LNCAP (cell line): ENCODE measurements around the gene ANXA6.

Experiments
- TF ChIP-seq, protein P1 (sequence below): fragments of 450-650 bp; IDR thresholded peaks from 2 replicates; pipeline ENCODE4 v1.5.1; 2017; ENCODE audit warnings: mild to moderate bottlenecking

Gene ANXA6

DNA sequence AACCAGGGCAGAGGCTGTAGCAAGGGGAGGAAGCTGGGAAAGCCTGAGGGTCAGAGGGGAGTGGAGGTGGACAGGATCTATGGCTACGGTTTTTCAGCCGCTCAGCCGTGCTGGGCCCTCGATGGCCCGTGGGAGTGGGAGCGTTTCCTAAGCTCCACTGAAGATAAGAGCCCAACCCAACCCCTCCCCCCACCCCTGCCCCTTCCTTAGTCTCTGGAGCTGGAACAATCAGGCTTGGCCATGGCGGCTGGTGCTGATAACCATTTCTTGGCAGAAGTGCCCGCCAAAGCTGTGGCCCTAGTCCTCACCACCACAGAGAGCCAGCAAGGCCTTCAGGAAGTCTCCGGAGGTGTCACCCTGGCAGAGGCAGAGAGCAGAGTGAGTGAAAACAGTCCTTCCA lies 56.4 kb downstream of the ANXA6 start:
- TF ChIP-seq, protein P1, sequence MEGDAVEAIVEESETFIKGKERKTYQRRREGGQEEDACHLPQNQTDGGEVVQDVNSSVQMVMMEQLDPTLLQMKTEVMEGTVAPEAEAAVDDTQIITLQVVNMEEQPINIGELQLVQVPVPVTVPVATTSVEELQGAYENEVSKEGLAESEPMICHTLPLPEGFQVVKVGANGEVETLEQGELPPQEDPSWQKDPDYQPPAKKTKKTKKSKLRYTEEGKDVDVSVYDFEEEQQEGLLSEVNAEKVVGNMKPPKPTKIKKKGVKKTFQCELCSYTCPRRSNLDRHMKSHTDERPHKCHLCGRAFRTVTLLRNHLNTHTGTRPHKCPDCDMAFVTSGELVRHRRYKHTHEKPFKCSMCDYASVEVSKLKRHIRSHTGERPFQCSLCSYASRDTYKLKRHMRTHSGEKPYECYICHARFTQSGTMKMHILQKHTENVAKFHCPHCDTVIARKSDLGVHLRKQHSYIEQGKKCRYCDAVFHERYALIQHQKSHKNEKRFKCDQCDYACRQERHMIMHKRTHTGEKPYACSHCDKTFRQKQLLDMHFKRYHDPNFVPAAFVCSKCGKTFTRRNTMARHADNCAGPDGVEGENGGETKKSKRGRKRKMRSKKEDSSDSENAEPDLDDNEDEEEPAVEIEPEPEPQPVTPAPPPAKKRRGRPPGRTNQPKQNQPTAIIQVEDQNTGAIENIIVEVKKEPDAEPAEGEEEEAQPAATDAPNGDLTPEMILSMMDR, result no peak

DNA sequence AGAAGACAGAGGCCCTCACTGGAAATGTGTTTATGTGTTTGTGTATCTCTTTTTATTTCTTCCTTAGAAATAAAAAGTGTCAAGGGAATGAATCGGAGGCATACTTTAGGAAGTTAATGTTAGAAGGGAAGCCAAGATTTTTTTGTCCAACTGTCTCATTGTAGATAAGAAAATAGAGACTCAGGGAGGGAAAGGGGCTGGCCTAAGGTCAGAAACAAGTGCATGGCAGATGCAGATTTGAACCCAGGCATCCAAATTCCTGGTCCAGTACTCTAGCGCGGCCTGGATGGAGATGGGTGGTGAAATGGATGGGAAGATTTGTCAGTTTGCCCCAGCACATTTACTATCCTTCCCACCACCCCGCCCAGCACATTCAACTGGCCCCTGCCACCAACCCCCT lies 56.9 kb downstream of the ANXA6 start:
- TF ChIP-seq, protein P1, result no peak

DNA sequence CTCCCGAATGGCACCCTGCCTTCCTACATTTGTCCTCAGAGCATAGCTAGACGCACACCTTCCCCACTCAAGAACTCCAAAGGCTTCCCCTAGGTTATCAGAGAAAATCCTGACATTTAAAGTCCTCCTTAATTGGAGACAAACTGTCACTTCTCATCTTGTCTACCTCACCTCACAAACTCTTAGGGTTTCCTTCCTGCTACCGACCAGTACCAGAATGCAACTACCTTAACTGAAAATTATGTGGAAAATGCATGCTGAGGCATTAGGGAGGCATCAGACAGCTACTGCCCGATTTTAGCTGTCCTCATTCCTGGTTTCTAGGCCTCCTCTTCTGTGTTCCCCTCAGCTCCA lies 58.8 kb downstream of the ANXA6 start:
- TF ChIP-seq, protein P1, result no peak

DNA sequence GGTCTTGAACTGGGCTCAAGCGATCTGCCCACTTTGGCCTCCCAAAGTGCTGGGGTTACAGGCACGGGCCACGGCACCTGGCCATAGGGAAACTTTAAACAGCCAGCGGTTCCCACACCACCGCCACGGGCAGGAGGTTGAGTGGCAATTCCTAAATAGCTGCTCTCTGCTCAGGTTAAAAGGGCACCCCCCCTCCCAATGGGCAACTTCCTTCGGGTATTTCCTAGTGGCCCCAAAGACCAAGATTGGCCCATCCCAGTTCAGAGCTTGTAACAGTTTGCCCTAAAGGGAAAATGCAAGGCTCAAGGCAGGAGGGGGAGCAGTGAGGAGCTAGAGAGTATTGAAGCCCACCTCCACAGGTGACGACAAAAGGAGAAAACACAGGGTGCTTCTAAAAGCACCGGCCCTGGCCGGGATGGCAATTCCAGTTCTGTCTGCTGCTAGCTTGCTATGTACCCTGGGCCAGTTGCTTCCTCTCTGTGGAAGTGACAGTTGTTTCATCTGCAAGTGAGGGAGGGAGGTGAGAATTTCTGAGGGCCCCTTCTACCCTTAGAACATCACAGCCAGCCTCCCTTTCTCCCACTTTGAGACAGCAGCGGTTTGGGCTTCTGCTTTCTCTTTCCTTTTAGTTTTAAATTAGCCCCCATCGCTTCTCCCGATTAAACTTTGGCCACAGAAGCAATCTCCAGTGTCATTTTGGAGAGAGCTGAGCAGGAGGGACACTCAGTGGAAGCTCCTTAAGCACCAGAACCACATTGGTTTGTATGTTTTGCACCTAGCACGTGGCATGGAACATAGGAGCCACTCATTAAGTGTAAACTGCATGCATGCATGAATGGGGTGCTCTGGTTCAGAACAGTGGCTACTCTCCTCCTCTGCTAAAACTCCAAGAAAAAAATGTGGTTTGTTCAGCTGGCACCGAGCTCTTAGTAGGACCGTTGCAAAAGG lies 59.5 kb downstream of the ANXA6 start:
- TF ChIP-seq, protein P1, result no peak

DNA sequence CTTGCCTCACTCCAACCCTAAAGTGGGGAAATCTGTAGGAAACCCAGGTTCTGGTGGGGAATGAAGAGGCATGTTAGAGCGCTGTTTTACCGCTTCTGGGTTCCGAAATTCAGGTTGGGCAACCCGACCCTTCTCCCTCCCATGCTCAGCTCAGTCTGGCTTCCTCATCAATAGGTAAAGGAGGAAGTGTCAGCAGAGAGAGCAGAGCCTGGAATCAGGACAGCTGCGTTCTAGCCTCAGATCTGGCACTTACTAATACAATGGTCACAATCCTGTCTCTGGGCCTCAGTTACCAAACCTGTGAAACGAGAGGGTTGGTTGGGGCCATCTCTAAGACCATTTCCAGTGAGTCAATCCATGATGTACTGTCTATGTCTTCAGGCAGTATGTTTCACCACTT lies 60.5 kb downstream of the ANXA6 start:
- TF ChIP-seq, protein P1, result no peak

DNA sequence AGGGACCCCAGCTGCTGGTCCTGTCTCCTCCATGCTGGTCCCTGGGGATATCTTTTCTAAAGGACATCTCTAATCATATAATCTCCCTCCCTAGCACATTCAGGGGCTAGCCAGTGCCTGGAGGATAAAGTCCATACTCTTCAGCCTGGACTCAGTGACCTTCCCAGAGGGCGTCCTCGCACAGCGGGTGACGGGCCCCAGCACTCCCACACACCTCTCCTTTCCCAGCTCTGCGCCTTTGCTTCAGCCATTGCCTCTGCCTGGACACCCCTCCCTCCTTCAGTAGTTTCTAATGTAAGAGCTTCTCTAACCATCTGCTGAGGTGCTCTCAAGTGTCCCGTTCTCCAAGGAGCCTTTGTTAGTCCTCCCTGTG lies 61.6 kb downstream of the ANXA6 start:
- TF ChIP-seq, protein P1, result no peak

DNA sequence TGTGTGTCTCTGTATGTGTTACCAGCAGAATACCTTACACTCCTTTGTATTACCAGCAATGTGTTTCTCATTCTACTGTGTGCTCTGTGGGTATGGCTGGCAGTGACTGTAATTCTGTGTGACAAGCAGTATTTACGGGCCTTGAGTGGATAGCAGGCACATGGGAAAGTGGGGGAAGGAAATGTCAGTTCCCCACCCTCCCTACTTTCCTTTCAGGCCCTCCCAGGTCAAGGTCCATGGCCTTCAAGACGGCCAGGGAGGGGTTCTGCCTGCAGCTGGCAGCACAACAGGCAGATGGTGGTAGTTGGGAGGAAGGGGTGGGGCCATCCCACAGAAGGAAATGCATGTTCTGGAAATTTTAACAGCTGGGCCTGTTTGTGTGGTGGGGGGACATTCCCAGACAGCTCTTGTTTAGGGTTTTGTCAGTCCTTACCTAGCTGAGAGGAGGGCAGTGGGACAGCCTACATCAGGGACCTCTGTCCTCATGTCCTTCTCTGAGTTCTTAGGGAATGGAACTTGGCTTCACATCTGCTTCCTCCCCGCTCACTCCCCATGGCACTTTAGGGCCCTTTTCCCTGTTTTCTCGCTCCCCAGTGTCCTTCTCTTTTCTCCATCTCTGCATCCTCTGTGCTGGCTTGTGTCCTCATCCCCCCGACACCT lies 62.1 kb downstream of the ANXA6 start:
- TF ChIP-seq, protein P1, result no peak
